Measurements from ENCODE around the gene ZNF169.
"Not testable (repeated sequence)": the region's sequence is repeated elsewhere in the genome, so short reads cannot be mapped to it uniquely, and the experiment has no call there.

- not testable (repeated sequence) for TF ChIP-seq POLR2A (IDR thresholded peaks at IDR 0.05); CTCF (IDR thresholded peaks at IDR 0.05 in 4 of 5, conservative IDR thresholded peaks at IDR 0.05 in 1 of 5)
Measured at GRCh38 chr9:94265626-94266402, 6.7 kb downstream of the ZNF169 start.

All from gastrocnemius medialis (tissue), 4 donors.